ENCODE measurements around the gene HERC3.

DNA sequence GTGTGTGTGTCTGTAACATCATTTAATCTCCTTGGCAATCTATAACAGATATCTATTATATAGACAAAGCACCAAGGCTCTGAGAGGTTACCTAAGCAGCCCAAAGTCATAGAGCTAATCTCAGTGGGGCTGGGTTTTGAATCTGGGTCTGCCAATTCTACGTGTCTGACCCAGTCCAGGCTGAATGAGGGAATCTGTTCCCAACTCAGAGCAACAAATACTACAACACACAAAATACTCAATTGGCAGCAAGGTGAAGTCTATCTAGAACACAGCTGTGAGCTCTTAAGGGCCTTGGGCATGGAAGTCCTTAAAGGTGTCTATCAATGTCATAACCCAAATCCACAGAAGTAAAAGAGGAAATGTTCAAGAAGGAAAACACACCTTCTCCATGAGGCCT, 152.9 kb downstream of the HERC3 start:
- no peak for TF ChIP-seq GATA2 (IDR thresholded peaks at IDR 0.05; ENCODE audit: low read depth, low read length)
- no peak for TF ChIP-seq GATA3 (IDR thresholded peaks at IDR 0.05; ENCODE audit: low read depth, low read length)

Measured in SH-SY5Y (cell line).